ENCODE data around the gene FXYD6.

FXYD6 gene

DNA sequence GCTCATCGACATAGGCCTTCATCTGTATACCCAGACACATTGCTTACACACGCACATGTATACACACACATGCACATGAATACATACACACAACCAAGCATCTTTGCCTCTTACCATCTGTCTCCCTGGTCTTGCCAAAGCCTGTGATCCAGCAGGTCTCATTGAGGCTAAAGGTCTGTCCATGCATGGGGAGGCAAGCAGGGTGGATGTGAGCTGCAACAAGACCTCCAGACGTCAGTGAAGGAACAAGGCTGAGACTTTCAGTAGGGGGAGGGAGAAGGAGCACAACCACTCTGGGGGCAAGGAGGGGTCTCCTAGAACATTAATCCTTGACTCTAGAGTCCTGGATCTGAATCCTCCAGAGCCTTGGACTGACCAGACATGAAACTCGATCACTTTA is 29.1 kb upstream of the FXYD6 start:
- Histone ChIP-seq H3K27ac (no peak overlapping the region), H3K9ac (no peak overlapping the region), H2AFZ (no peak overlapping the region), H3K27me3 (ENCODE audit: control insufficient read depth, insufficient read depth, low read length) (no peaks in the 10 kb centered on the region), H3K36me3 (ENCODE audit: control insufficient read depth, insufficient read depth, low read length) (no peaks in the 10 kb centered on the region), H3K4me2 (ENCODE audit: low read length) (no peak overlapping the region), H3K79me2 (no peaks in the 10 kb centered on the region), H3K4me1 (no peaks in the 10 kb centered on the region), H3K4me3 (ENCODE audit: low read depth, low read length) (no peak overlapping the region), H3K9me3 (ENCODE audit: control insufficient read depth, low read length) (no peaks in the 10 kb centered on the region)
- TF ChIP-seq, protein P1, sequence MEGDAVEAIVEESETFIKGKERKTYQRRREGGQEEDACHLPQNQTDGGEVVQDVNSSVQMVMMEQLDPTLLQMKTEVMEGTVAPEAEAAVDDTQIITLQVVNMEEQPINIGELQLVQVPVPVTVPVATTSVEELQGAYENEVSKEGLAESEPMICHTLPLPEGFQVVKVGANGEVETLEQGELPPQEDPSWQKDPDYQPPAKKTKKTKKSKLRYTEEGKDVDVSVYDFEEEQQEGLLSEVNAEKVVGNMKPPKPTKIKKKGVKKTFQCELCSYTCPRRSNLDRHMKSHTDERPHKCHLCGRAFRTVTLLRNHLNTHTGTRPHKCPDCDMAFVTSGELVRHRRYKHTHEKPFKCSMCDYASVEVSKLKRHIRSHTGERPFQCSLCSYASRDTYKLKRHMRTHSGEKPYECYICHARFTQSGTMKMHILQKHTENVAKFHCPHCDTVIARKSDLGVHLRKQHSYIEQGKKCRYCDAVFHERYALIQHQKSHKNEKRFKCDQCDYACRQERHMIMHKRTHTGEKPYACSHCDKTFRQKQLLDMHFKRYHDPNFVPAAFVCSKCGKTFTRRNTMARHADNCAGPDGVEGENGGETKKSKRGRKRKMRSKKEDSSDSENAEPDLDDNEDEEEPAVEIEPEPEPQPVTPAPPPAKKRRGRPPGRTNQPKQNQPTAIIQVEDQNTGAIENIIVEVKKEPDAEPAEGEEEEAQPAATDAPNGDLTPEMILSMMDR (IDR thresholded peaks at IDR 0.05): no peak

DNA sequence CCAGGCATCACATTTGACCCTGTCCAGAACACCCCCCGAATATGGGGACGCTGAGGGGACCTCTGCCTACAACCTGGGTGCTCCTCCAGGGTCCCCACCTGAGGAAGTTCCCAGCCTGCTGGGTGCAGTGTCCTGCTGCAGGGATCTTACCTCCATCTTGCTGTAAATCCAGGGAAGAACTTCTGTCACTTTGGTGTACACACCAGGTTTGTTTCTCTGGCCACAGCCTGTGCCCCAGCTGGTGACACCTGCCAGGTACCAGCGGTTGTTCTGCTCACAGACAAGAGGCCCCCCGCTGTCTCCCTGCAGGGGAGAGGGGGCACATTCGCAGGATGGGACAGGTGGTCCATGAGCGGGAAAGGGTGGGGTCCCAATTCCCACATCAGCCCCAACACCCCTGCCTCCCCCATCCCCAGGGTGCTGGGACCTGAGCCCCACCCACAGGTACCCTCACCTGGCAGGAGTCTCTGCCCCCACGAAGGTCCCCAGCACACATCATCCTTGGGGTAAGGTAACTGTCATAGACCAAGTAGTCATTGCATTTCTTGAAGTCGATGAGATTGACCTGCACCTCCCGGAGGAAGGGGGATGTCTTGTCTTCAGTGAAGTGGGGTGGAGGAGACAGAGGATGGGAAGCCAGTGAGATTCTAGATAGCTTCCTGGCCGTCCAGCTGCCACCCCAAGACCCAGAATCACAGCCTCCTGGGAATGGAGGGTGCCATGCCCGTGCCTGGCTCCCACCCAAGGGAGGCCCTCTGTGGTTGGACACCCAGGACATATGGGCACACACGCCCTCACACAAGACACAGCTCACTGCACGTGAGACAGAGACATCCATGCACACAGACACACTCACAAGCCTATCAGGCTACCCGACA is 27.3 kb upstream of the FXYD6 start:
- H3K36me3 ChIP-seq (ENCODE audit: control insufficient read depth, insufficient read depth, low read length): no peaks in the 10 kb centered on the region
- no peak overlapping the region for H3K4me3 ChIP-seq (ENCODE audit: low read depth, low read length)
- no peaks in the 10 kb centered on the region for H3K9me3 ChIP-seq (ENCODE audit: control insufficient read depth, low read length)
- H3K27me3 ChIP-seq (ENCODE audit: control insufficient read depth, insufficient read depth, low read length): no peaks in the 10 kb centered on the region
- no peaks in the 10 kb centered on the region for H3K79me2 ChIP-seq
- TF ChIP-seq, protein P1 (IDR thresholded peaks at IDR 0.05): no peak
- no peak overlapping the region for H2AFZ ChIP-seq
- no peak overlapping the region for H3K27ac ChIP-seq
- H3K9ac ChIP-seq: no peak overlapping the region
- no peaks in the 10 kb centered on the region for H3K4me1 ChIP-seq
- H3K4me2 ChIP-seq (ENCODE audit: low read length): no peak overlapping the region

- no peak overlapping the region for H2AFZ ChIP-seq
- no peaks in the 10 kb centered on the region for H3K79me2 ChIP-seq
- H3K27me3 ChIP-seq (ENCODE audit: control insufficient read depth, insufficient read depth, low read length): no peaks in the 10 kb centered on the region
- no peaks in the 10 kb centered on the region for H3K36me3 ChIP-seq (ENCODE audit: control insufficient read depth, insufficient read depth, low read length)
- no peak overlapping the region for H3K27ac ChIP-seq
- H3K4me2 ChIP-seq (ENCODE audit: low read length): no peak overlapping the region
- TF ChIP-seq, protein P1 (IDR thresholded peaks at IDR 0.05): no peak
- no peaks in the 10 kb centered on the region for H3K9me3 ChIP-seq (ENCODE audit: control insufficient read depth, low read length)
- H3K4me1 ChIP-seq: no peaks in the 10 kb centered on the region
- H3K9ac ChIP-seq: no peak overlapping the region
- no peak overlapping the region for H3K4me3 ChIP-seq (ENCODE audit: low read depth, low read length)
Observed at GRCh38 chr11:117902001-117902845, 25.8 kb upstream of the FXYD6 start.

DNA sequence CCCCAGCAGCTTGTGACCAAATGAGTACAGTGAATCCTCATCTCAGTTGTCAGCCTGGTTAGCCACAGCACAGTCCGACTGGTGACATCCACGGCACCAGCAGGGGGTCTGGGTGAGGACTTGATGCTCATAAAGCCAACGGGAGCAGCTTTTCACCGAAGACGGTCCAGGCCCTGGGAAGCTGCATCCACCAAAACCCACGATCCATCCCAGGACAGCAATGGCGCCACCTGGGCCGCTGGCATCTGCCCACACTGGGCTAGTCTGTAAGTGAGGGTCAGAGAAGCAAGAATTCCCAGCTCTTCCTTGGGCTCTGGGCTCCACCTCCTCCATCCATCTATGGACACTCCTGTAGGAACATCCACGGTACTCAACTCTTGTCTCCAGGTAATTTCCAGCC is 25.1 kb upstream of the FXYD6 start:
- no peaks in the 10 kb centered on the region for H3K9me3 ChIP-seq (ENCODE audit: control insufficient read depth, low read length)
- H3K4me1 ChIP-seq: no peaks in the 10 kb centered on the region
- H2AFZ ChIP-seq: no peak overlapping the region
- no peak overlapping the region for H3K4me2 ChIP-seq (ENCODE audit: low read length)
- no peaks in the 10 kb centered on the region for H3K79me2 ChIP-seq
- TF ChIP-seq, protein P1 (IDR thresholded peaks at IDR 0.05): no peak
- H3K9ac ChIP-seq: no peak overlapping the region
- no peak overlapping the region for H3K4me3 ChIP-seq (ENCODE audit: low read depth, low read length)
- no peaks in the 10 kb centered on the region for H3K36me3 ChIP-seq (ENCODE audit: control insufficient read depth, insufficient read depth, low read length)
- H3K27me3 ChIP-seq (ENCODE audit: control insufficient read depth, insufficient read depth, low read length): no peaks in the 10 kb centered on the region
- no peak overlapping the region for H3K27ac ChIP-seq

Measured in parathyroid adenoma (tissue), 2 donors.